Fibroblast of villous mesenchyme (primary cell): ENCODE data around the gene FNBP1L. TPM values are rescaled to one million over a fixed set of nuclear protein-coding genes. Genes with fewer than 3 reads are reported as not detected.
"Not testable (repeated sequence)": the region's sequence is repeated elsewhere in the genome, so short reads cannot be mapped to it uniquely, and the experiment has no call there.

Experiments used
- DNase-seq: peaks from one replicate; pipeline ENCODE4 v3.0.0-alpha.2; 2010; ENCODE audit warnings: low read depth
- H3K4me3 ChIP-seq: 2 replicates; pipeline ENCODE4 v1.5.1; 2011; ENCODE audit warnings: low read depth, mild to moderate bottlenecking, low read length
- total RNA-seq: library from RNA; depleted of rRNA; stranded (reverse); fragments of >200 nt; gene quantifications from 2 replicates; pipeline ENCODE4 v1.2.3, GENCODE V29; 2012
- TF ChIP-seq, protein P1 (sequence below): IDR thresholded peaks from 2 replicates; pipeline ENCODE4 v1.5.1; 2012; ENCODE audit warnings: low read depth, mild to moderate bottlenecking, low read length; ENCODE audit not compliant: insufficient read depth

FNBP1L gene
- total RNA-seq, 1 donor: 10.4 TPM

DNA sequence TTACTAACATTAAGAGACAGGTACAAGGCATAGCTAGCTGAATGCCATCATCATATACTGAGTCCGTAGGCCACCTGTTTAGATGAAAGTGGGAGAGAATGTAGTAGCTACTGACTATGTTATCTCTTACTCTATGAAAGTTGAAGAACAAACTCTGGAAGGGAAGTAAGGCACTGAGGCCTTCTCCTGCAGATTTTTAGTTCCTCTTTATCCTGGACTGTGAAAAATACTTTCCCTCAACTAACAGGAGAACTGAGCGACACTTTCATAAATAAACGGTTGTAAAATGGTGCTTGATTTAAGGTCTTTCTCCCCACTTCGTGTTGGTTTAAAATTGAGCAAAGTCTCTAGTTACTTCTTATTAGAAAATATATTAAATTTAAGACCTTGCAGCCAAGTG is 101.9 kb downstream of the FNBP1L start:
- TF ChIP-seq, protein P1, sequence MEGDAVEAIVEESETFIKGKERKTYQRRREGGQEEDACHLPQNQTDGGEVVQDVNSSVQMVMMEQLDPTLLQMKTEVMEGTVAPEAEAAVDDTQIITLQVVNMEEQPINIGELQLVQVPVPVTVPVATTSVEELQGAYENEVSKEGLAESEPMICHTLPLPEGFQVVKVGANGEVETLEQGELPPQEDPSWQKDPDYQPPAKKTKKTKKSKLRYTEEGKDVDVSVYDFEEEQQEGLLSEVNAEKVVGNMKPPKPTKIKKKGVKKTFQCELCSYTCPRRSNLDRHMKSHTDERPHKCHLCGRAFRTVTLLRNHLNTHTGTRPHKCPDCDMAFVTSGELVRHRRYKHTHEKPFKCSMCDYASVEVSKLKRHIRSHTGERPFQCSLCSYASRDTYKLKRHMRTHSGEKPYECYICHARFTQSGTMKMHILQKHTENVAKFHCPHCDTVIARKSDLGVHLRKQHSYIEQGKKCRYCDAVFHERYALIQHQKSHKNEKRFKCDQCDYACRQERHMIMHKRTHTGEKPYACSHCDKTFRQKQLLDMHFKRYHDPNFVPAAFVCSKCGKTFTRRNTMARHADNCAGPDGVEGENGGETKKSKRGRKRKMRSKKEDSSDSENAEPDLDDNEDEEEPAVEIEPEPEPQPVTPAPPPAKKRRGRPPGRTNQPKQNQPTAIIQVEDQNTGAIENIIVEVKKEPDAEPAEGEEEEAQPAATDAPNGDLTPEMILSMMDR: no peak
- DNase-seq: no peak
- H3K4me3 ChIP-seq: no peak overlapping the region

DNA sequence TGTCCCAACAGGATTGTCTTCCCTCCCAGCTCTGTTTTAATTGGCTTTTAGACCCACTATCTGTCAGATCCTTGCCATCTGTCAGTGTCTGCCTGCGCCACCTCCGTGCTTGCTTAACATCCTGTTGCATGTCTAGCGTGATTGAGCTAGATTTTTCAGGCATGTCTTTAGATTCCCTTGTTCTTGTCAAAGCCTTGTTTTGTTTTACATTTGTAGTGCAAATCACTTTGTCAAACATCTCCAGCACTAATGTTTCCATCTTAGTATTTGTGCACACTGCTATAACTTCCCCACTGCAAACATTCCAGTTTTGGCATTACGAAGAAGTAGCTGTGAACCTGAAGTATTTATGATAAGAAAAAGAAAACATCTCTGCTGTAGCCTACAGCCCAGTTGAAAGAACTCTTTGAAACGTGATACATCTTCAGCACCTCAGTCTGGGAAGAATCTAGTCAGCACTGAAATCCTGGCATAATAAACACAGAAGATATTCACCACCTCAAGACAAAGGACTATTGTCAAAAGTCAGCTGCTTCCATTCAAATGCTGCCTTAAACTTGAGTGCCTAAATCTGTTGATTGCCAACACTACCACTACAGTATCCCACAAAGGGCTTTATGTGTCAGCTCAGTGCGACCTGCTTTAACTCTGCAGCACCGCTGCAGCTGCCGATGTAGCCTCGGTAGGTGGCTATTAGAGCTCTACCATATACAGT is 105.0 kb downstream of the FNBP1L start:
- peak; percentile 41 for DNase-seq
- TF ChIP-seq, protein P1: no peak
- no peak overlapping the region for H3K4me3 ChIP-seq

DNA sequence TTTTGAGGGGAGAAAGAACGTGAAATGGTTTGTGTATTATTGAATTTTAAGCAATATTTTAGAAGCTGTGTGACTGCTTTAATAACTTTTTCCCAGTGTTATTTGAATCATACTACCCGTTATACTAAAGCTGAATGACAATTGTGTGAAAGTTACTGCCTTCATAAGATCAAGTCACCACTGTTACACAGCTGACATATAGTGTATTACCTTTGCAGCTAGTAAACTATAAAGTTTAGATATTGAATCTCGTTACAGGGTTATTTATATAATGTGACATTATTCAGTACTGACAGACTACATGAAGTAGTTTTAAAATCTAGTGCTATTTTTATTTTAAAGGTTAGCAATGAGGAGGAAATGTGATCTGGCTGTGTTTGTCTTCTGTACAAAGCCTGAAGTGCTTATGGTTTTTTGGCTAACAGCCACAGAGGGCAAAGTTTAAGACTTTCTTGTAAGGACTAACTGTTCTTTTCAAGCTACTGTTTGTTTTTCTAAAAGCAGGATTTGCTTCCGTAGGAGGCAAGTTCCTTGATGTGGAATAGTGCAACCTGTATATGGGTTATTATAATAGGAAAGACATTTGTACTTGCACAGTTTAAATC is 106.1 kb downstream of the FNBP1L start:
- peak; percentile 78 for DNase-seq
- H3K4me3 ChIP-seq: not testable (repeated sequence)

DNA sequence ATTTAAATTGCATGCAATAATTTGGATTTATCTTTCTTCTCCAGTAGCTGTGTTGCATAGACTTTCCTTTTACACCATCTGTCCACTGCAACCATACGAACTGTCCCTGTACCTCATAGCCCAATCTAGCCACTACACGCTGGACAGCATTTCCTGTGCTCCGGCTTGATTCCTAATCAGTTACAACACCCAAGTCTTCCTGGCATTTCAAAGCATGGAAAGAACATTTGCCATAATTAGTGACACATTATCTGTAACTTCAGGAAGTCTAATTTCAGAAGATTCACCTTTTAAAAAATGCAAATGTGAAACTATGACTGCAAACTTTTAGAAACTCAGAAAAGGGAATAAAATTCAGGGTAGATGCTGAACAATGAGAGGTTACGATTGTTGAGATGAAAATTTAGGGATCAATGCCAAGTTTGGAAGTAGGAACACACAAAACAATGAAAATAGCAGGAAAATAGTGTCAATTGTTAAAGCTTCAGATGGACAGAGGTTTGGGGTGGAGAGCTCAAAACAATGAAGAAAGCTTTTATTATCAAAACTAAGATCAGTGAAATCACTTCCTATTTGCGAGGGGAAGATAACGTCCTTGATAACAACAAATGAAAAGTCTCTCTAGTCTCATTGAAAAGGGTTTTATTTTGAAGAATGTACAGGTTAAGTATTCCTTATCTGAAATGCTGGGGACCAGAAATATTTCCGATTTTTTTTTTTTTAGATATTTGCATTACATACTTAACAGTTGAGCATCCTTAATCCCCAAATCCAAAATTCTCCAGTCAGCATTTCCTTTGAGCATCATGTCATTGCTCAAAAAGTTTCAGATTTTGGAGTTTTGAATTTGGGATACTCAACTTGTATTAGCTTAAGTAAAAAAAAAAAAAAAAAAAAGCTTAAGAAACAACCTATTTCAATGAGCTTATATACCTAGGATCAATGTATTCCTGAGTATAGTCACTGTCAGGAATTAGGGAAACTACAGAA is 107.3 kb downstream of the FNBP1L start:
- H3K4me3 ChIP-seq: no peak overlapping the region
- TF ChIP-seq, protein P1: no peak
- DNase-seq: peak; percentile 17

DNA sequence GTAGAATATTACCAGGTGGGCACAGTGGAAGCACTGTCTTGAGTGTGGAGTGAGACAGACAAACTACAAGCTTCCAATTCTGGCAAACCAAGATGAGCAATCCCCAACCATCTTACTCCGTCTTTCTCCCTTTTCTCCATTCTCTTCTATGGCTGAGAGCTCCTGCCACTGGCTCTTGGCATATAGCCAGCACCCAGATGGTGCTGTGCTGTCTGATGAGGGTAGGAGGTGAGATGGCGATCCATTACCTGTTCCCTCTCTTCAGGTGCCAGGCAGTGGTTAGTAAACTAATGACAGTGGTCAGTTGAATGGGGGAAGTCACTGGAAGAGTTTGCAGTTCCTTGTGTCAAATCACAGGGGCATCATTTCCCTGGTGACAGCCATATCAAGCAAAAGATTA is 108.4 kb downstream of the FNBP1L start:
- no peak overlapping the region for H3K4me3 ChIP-seq
- DNase-seq: no peak
- TF ChIP-seq, protein P1: no peak

DNA sequence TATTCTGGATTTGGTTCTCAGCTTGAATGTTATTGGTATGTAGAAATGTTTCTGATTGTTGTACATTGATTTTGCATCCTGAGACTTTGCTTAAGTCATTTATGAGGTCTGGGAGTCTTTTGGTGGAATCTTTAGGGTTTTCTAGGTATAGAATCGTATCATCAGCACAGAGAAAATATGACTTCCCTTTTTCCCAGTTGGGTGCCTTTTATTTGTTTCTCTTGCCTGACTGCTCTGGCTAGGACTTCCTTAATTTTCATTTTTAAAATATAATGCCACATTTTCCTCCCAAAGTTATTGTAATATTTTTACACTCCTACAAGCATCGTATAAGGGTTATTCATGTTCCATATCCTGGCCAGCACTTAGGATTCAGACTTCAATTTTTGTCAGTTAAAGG is 111.1 kb downstream of the FNBP1L start:
- no peak overlapping the region for H3K4me3 ChIP-seq
- TF ChIP-seq, protein P1: no peak
- DNase-seq: no peak

DNA sequence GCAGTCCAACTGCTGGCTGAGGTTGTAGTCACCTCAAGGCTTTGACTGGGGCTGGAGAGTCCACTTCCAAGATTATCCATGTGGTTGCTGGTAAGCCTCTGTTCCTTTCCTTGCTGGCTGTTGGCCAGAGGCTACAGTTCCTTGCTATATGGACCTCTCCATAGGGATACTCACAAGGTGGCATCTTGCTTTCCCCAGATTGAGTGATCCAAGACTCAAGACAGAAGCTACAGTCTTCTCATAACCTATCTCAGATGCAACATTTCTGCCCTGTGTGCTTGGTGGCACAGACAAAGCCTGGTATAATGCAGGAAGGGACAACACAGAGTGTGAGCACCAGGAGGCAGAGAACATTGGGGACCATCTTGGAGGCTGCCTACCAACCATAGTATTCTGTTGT is 111.8 kb downstream of the FNBP1L start:
- H3K4me3 ChIP-seq: no peak overlapping the region
- TF ChIP-seq, protein P1: no peak
- no peak for DNase-seq
